ENCODE data around the gene PACSIN3.

Gene PACSIN3

DNA sequence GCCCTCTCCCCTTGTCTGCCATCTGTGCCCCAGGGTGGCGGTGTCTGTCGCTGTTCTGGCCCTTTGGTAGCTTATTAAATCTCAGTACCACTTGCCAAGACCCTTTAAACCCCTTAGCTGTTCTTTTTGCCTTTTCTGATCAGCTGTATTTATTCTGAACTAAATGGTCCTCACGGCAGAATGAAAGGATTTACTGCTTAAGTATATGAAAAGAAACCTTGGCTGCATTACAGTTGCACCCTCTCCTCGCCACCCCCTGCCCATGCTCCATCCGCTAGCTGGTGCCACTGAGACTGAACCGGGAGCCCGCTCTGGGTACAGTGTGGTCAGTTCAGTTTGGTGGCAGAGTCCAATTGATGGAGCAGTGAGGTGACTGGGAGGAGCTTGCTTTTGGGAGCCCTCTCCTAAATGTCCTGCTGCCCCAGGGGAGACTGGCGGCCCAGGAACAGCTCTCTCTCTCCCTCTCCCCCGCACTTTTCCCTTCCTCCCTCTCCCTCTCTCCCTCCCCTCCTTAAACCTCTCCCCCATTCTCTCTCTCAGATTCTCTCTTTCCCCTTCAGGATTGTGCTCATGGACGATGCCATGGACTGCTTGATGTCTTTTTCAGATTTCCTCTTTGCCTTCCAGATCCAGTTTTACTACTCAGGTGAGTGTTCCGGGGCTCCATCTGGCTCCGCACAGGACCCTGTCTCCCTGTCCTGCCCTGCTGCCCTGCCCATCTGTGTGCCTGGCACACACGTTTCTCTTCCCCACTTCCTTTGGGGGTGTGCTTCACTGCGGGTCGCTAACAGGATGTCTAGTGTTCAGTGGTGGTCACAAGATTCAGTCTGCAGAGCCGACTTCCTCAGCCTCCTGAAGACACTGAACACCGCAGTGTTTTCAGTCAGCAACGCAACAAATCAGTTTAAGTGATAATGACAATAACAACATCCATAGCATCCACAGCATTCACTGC, 31.3 kb downstream of the PACSIN3 start:
- no peak overlapping the region for H3K4me3 ChIP-seq (replicated peaks; ENCODE audit: low read depth, low read length)
- TF ChIP-seq, protein P1, sequence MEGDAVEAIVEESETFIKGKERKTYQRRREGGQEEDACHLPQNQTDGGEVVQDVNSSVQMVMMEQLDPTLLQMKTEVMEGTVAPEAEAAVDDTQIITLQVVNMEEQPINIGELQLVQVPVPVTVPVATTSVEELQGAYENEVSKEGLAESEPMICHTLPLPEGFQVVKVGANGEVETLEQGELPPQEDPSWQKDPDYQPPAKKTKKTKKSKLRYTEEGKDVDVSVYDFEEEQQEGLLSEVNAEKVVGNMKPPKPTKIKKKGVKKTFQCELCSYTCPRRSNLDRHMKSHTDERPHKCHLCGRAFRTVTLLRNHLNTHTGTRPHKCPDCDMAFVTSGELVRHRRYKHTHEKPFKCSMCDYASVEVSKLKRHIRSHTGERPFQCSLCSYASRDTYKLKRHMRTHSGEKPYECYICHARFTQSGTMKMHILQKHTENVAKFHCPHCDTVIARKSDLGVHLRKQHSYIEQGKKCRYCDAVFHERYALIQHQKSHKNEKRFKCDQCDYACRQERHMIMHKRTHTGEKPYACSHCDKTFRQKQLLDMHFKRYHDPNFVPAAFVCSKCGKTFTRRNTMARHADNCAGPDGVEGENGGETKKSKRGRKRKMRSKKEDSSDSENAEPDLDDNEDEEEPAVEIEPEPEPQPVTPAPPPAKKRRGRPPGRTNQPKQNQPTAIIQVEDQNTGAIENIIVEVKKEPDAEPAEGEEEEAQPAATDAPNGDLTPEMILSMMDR (IDR thresholded peaks at IDR 0.05; ENCODE audit: low read depth, low read length, missing control alignments): no peak
- DNase-seq (ENCODE audit: extremely low read depth, low read depth): no peak

DNA sequence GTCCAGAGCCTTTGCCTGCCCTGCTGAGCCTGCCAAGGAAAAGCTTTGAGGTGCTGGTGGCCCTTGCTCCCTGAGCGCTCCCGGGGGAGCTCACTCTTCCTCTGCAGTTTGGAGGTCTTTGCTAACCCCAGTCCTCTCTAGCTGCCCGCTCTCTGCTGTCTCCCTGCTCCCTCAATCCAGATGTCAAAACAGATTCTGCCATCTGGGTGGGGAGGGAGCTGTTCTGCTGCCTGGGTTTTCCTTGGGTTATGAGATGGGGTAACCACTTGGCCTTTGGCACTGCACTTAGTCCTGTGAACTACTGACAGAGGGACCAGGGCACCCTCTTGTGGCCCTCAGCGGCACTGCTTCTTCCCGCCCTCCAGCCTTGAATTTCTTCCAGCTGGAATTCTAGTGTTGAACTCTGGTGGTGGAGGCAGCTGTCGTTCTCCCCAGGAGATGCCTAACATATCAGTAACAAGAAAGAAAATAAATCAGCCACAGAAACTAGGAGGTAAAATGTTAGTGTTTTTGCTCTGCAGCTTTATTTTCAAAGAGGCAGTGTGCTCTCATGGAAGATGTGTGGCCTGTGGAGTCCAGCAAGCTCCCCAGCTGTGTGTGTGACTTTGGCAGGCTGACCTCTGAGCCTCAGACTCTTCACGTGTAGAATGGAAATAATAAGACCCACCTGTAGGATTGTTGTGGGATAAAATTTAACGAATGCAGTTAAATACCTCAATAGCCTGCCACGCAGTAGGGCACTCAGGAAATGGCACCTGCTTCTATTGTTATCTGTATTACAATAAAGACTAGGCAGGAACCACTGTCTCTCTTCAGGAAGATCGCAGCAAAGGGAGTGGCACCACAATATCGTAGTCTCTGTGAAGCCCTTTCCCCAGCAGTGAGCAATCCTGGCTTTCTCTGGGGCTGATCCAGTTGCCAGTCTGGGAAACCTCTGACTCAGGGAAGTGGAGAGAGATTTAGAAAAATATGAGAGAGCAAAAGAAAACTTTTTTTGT, 33.0 kb downstream of the PACSIN3 start:
- peak; percentile 81 for DNase-seq (ENCODE audit: extremely low read depth, low read depth)
- TF ChIP-seq, protein P1 (IDR thresholded peaks at IDR 0.05; ENCODE audit: low read depth, low read length, missing control alignments): peak; percentile 99
- H3K4me3 ChIP-seq (replicated peaks; ENCODE audit: low read depth, low read length): no peak overlapping the region

DNA sequence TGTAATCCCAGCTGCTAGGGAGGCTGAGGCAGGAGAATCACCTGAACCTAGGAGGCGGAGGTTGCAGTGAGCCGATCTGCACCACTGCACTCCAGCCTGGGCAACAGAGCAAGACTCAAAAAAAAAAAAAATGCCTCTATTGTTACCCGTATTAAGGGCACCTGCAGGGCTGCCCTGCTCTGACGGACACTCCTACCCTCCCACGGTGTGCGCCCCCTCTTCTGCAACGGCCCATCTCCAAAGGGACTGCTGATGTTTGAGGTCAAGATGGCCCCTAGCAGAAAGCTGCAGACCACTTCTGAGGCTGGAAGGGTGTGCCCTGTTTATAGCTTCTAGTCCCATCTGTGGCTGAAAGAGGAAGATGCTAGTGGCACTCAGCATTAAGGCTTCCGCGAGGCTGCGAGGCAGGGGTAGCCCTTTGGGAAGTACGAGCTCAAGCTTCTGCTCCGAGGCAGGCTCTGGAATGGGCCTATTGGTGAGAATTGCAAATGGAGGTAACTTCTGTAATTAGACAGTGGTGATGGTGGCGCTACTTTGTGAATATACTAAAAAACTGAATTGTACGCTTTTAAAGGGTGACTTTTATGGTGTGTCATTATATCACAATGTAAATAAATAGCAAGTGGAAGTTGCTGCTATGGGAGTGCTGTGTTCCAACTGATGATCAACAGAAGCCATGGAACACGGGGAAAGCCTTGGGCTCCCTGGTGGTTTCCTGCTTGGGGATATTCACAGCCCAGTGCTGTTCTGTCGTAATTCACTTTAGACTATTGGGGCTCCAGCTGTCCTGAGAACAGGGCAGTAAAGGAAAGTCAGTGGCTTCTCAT, 33.9 kb downstream of the PACSIN3 start:
- DNase-seq (ENCODE audit: extremely low read depth, low read depth): no peak
- TF ChIP-seq, protein P1 (IDR thresholded peaks at IDR 0.05; ENCODE audit: low read depth, low read length, missing control alignments): no peak
- no peak overlapping the region for H3K4me3 ChIP-seq (replicated peaks; ENCODE audit: low read depth, low read length)

DNA sequence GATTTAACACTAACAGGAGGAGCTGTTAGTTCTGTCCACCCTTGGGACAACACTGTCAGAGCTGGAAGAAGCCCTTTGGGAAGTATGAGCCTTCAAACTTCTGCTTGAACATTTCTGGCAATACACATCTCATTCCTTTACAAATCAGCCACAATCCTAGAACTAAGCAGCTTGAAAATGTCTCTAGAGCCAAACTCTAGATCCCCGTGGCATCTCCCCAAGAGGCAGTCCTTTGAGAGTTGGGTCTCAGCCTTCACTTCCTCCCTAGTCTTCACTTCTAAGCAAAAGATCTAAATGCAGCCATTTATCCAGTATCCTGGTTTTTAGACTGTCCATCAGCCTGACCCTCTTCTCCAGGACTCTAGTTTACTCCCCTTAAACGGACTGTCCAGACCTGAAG, 36.5 kb downstream of the PACSIN3 start:
- TF ChIP-seq, protein P1 (IDR thresholded peaks at IDR 0.05; ENCODE audit: low read depth, low read length, missing control alignments): no peak
- no peak overlapping the region for H3K4me3 ChIP-seq (replicated peaks; ENCODE audit: low read depth, low read length)
- DNase-seq (ENCODE audit: extremely low read depth, low read depth): no peak

DNA sequence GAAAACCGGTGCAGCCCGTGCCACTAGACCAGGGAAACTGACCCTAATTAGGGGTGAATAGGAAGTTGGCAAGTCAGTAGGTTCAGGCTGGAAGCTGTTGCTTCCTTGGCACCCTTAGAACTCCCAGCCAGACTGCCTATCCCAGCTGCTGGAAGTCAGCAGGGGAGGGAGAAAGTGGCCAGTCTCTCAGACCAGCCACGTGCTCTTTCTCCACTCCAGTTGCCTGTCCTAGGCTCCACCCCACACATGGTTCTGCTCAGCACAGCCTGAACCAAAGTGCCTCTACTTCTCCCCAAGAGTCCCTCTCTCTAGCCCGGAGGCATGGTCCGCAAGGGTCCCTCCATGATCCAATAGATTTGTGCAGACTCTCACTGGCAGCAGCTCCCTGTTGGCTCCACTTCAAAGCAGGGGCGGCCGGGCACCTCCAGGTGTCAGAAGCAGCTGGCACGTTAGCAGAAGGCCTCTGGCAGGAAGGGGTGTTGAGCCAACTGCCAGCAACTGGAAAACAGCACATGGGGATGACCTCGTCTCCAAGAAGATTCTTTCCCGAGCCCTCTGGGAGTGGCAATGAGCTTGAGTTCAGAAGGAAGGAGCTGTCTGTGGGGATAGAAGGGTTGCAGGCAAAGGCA, 37.2 kb downstream of the PACSIN3 start:
- DNase-seq (ENCODE audit: extremely low read depth, low read depth): peak; percentile 35
- no peak overlapping the region for H3K4me3 ChIP-seq (replicated peaks; ENCODE audit: low read depth, low read length)
- TF ChIP-seq, protein P1 (IDR thresholded peaks at IDR 0.05; ENCODE audit: low read depth, low read length, missing control alignments): no peak

Data from HFF-Myc (cell line).